ENCODE results near the gene AGT.

DNA sequence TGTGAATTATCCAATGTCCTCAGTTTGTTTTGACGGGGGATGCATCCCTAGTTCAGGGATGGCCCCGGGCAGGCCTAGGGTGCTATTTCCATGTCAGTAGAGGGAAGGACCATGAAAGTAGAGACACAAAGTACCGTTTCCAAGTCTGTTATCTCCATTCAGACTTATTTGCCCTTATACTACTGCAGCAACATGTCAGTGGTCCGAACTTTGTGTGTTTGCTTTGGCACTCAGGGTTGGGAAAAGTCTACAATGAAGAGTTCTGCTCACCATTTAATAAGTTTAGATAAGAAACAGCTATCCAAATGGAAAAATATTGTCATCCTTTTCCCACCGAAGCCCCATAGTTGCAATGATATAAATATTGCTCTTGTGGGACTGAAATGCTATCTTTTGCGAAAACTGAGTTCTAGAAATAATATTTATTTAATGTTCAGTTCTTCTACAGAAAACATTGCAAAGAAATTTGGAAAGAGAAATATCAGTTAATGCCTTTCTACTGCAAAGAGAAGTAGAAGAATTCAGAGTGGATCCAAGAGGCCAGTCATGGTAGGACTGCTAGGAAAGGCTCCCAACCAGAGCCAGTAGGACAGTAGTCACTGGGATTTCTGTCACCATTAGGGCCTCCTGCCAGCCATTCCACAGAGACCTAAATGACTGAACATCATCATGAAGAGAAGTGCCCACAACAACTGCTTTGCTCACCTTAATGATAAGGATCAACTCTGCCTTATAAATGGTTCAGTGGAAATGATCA, 11.5 kb upstream of the AGT start:
- TF ChIP-seq TAF1 (IDR thresholded peaks at IDR 0.05; ENCODE audit: borderline replicate concordance, insufficient read depth, low read length) (no peak), SIN3A (IDR thresholded peaks at IDR 0.05; ENCODE audit: borderline replicate concordance, insufficient read depth, low read length) (no peak)
